Mammary epithelial cell (primary cell): ENCODE results near the gene TIFAB.

Source experiments
- CTCF ChIP-seq, 2 donors: IDR thresholded peaks in 1 of 2; conservative IDR thresholded peaks in 1 of 2; 2 replicates each; pipeline ENCODE4 v1.5.1; 2011 to 2012; ENCODE audit warnings: inconsistent platforms in 2 of 2, low read length in 2 of 2, mild to moderate bottlenecking in 2 of 2, control low read depth in 1 of 2, low read depth in 1 of 2; ENCODE audit not compliant: insufficient read depth in 1 of 2; ENCODE audit errors: extremely low read depth in 1 of 2
- EZH2 ChIP-seq: IDR thresholded peaks from 2 replicates; pipeline ENCODE4 v1.6.1; 2012; ENCODE audit warnings: low read length, inconsistent platforms, borderline replicate concordance

- TF ChIP-seq CTCF (conservative IDR thresholded peaks at IDR 0.05 in 1 of 2, IDR thresholded peaks at IDR 0.05 in 1 of 2; ENCODE audit: extremely low read depth in 1 of 2, insufficient read depth in 1 of 2, low read depth in 1 of 2, low read length in 2 of 2), result no peak
- no peak for TF ChIP-seq EZH2
Measured at GRCh38 chr5:135498637-135498995, 46.5 kb upstream of the TIFAB start.
